WTC11 (cell line): ENCODE results near the gene C3orf62.

ENCODE experiments used
- CREB1 ChIP-seq: sonication (generic); formaldehyde crosslinking; IDR thresholded peaks from 2 replicates; pipeline ENCODE4 v1.8.0; 2023; ENCODE audit warnings: mild to moderate bottlenecking, missing genetic modification reagents
- CTCF ChIP-seq: fragments of 200-600 bp; IDR thresholded peaks from 2 replicates; pipeline ENCODE4 v1.8.0; 2022; ENCODE audit warnings: antibody characterized with exemption
- ETV6 ChIP-seq: sonication (generic); formaldehyde crosslinking; IDR thresholded peaks from 2 replicates; pipeline ENCODE4 v1.8.1; 2022; ENCODE audit warnings: mild to moderate bottlenecking, missing genetic modification reagents
- MAX ChIP-seq: sonication (generic); formaldehyde crosslinking; IDR thresholded peaks from 2 replicates; pipeline ENCODE4 v1.8.0; 2022; ENCODE audit warnings: mild to moderate bottlenecking, missing genetic modification reagents
- SMAD4 ChIP-seq: sonication (generic); formaldehyde crosslinking; IDR thresholded peaks from 2 replicates; pipeline ENCODE4 v1.8.0; 2022; ENCODE audit warnings: mild to moderate bottlenecking, missing genetic modification reagents
- ZNF121 ChIP-seq: sonication (generic); formaldehyde crosslinking; IDR thresholded peaks from 2 replicates; pipeline ENCODE4 v1.8.0; 2023; ENCODE audit warnings: missing genetic modification reagents

- TF ChIP-seq CTCF, result no peak
- no peak for TF ChIP-seq SMAD4
- TF ChIP-seq ZNF121 (CRISPR knock-in tag), result no peak
- TF ChIP-seq ETV6 (CRISPR knock-in tag), result no peak
- TF ChIP-seq CREB1, result no peak
- no peak for TF ChIP-seq MAX (CRISPR knock-in tag)
Observed at GRCh38 chr3:49271047-49271446, 6.0 kb downstream of the C3orf62 start.
